HepG2 (cell line): ENCODE measurements around the gene NME7. TPM values are rescaled to one million over a fixed set of nuclear protein-coding genes. Genes with fewer than 3 reads are reported as not detected.
A peak's percentile ranks its signal among the peaks of the same experiment; 100 is the strongest.

ENCODE experiments used
- AKNA ChIP-seq: sonication (generic); formaldehyde crosslinking; IDR thresholded peaks from 2 replicates; pipeline ENCODE4 v1.4.0; 2020; ENCODE audit warnings: missing genetic modification reagents, borderline replicate concordance
- BATF2 ChIP-seq: sonication (generic); formaldehyde crosslinking; IDR thresholded peaks from 2 replicates; pipeline ENCODE4 v1.8.0; 2022; ENCODE audit warnings: mild to moderate bottlenecking, missing genetic modification reagents, moderate library complexity
- BORCS8-MEF2B ChIP-seq: sonication (generic); formaldehyde crosslinking; IDR thresholded peaks from 2 replicates; pipeline ENCODE4 v1.8.0; 2022; ENCODE audit warnings: mild to moderate bottlenecking, missing genetic modification reagents
- CEBPB ChIP-seq: IDR thresholded peaks from 2 replicates; pipeline ENCODE4 v1.6.1; 2011; ENCODE audit warnings: low read depth, low read length, improper control_type of control experiment, borderline replicate concordance
- CREB3 ChIP-seq: sonication (generic); formaldehyde crosslinking; IDR thresholded peaks from 2 replicates; pipeline ENCODE4 v1.5.0; 2020; ENCODE audit warnings: missing genetic modification reagents
- DR1 ChIP-seq: sonication (generic); formaldehyde crosslinking; IDR thresholded peaks from 2 replicates; pipeline ENCODE4 v1.8.0; 2021; ENCODE audit warnings: mild to moderate bottlenecking, missing genetic modification reagents, inconsistent platforms
- FOSL2 ChIP-seq: sonication (generic); formaldehyde crosslinking; IDR thresholded peaks from 2 replicates; pipeline ENCODE4 v1.4.0; 2020; ENCODE audit warnings: missing genetic modification reagents
- HNRNPK ChIP-seq: fragments of 200-400 bp; formaldehyde crosslinking; IDR thresholded peaks from 2 replicates; pipeline ENCODE4 v1.6.1; 2018; ENCODE audit warnings: low read length, low read depth, moderate library complexity, mild to moderate bottlenecking; ENCODE audit not compliant: poor library complexity, severe bottlenecking
- KAT7 ChIP-seq: IDR thresholded peaks from 2 replicates; pipeline ENCODE4 v1.6.1; 2018; ENCODE audit warnings: borderline replicate concordance, missing compliant biosample characterization
- KDM1A ChIP-seq: IDR thresholded peaks from 2 replicates; pipeline ENCODE4 v1.6.1; 2016; ENCODE audit warnings: missing compliant biosample characterization
- NR2F2 ChIP-seq: IDR thresholded peaks from 2 replicates; pipeline ENCODE4 v1.6.1; 2012; ENCODE audit warnings: low read depth, inconsistent platforms, borderline replicate concordance
- POLR2G ChIP-seq: fragments of 200-400 bp; formaldehyde crosslinking; IDR thresholded peaks from 2 replicates; pipeline ENCODE4 v1.6.1; 2018; ENCODE audit warnings: mild to moderate bottlenecking, low read depth, low read length, moderate library complexity
- SMAD1 ChIP-seq: sonication (generic); formaldehyde crosslinking; IDR thresholded peaks from 2 replicates; pipeline ENCODE4 v1.4.0; 2020; ENCODE audit warnings: missing genetic modification reagents, low read depth, mild to moderate bottlenecking, borderline replicate concordance
- SP4 ChIP-seq: sonication (generic); formaldehyde crosslinking; IDR thresholded peaks from 2 replicates; pipeline ENCODE4 v1.8.1; 2023; ENCODE audit warnings: mild to moderate bottlenecking, missing genetic modification reagents
- TP53 ChIP-seq: sonication (generic); formaldehyde crosslinking; conservative IDR thresholded peaks from 2 replicates; pipeline ENCODE4 v1.4.0; 2020; ENCODE audit warnings: missing genetic modification reagents
- XBP1 ChIP-seq: sonication (generic); formaldehyde crosslinking; IDR thresholded peaks from 2 replicates; pipeline ENCODE4 v1.5.0; 2020; ENCODE audit warnings: missing genetic modification reagents
- YY1 ChIP-seq: IDR thresholded peaks from 2 replicates; pipeline ENCODE4 v1.6.1; 2011; ENCODE audit warnings: low read length, low read depth, moderate library complexity, mild to moderate bottlenecking; ENCODE audit not compliant: insufficient read depth, insufficient replicate concordance
- ZBTB26 ChIP-seq: IDR thresholded peaks from 2 replicates; pipeline ENCODE4 v1.6.1; 2016; ENCODE audit warnings: missing compliant biosample characterization, missing genetic modification reagents, borderline replicate concordance
- ZFP37 ChIP-seq: sonication (generic); formaldehyde crosslinking; IDR thresholded peaks from 2 replicates; pipeline ENCODE4 v1.4.0; 2020; ENCODE audit warnings: missing genetic modification reagents, borderline replicate concordance
- ZIK1 ChIP-seq: sonication (generic); formaldehyde crosslinking; IDR thresholded peaks from 2 replicates; pipeline ENCODE4 v1.5.0; 2020; ENCODE audit warnings: mild to moderate bottlenecking, low read depth, missing genetic modification reagents, borderline replicate concordance
- ZNF607 ChIP-seq: sonication (generic); formaldehyde crosslinking; IDR thresholded peaks from 2 replicates; pipeline ENCODE4 v1.5.1; 2020; ENCODE audit warnings: missing genetic modification reagents, mild to moderate bottlenecking, borderline replicate concordance
- polyA plus RNA-seq, 8 experiments: library from polyadenylated mRNA; depleted of rRNA in 3 of 8; stranded (reverse) in 7 of 8; unstranded in 1 of 8; fragments of >200 nt; fragmentation: Illumina TruSeq in 4 of 8; extraction: Trizol in 4 of 8; gene quantifications; 2 replicates each; pipeline versions ENCODE4 v1.2.1 to v1.2.3, GENCODE V29; 2011 to 2016; ENCODE audit warnings: low read depth in 4 of 8, missing spikeins in 1 of 8, mixed read lengths in 1 of 8; ENCODE audit not compliant: insufficient read depth in 1 of 8
- total RNA-seq, 5 experiments: library from RNA; depleted of rRNA; stranded (reverse); fragments of >200 nt; fragmentation: Illumina TruSeq; extraction: Trizol; gene quantifications; 2 replicates each; pipeline ENCODE4 v1.2.3, GENCODE V29; 2016; ENCODE audit warnings: low read depth in 1 of 5

The NME7 gene
- total and polyA plus RNA-seq, 2 of the 13 experiments (the other 11 are each of a cell fraction or from before 2014, with no cell fraction given): 9.4 to 22.5 TPM

GRCh38 chr1:169106095-169106920, 261.3 kb downstream of the NME7 start, which contains the start of gene ATP1B1 (continued):
- TF ChIP-seq ZBTB26 (CRISPR knock-in tag) (no peak), SP4 (CRISPR knock-in tag) (peak; percentile 90), ZFP37 (no peak), POLR2G (peak; percentile 99), HNRNPK (no peak), KDM1A (CRISPR knock-in tag) (no peak), BATF2 (CRISPR knock-in tag) (0 out of 2 replicates have a peak, but pooled peaks have one; percentile 64), DR1 (peak; percentile 97), CREB3 (CRISPR knock-in tag) (peak; percentile 13; the same call in 1 of the 2 replicates), FOSL2 (CRISPR knock-in tag) (0 out of 2 replicates have a peak, but pooled peaks have one; percentile 4), NR2F2 (0 out of 2 replicates have a peak, but pooled peaks have one; percentile 33), SMAD1 (CRISPR knock-in tag) (0 out of 2 replicates have a peak, but pooled peaks have one; percentile 25), YY1 (peak; percentile 28), BORCS8-MEF2B (CRISPR knock-in tag) (peak; percentile 53; the same call in 1 of the 2 replicates), ZIK1 (CRISPR knock-in tag) (peak; percentile 26; the same call in 1 of the 2 replicates), AKNA (0 out of 2 replicates have a peak, but pooled peaks have one; percentile 23), XBP1 (CRISPR knock-in tag) (no peak; the same call in 1 of the 2 replicates), CEBPB (no peak), ZNF607 (CRISPR knock-in tag) (no peak; the same call in 1 of the 2 replicates), KAT7 (CRISPR knock-in tag) (no peak), TP53 (CRISPR knock-in tag) (0 out of 2 replicates have a peak, but pooled peaks have one; percentile 20)
